IMR-90 (cell line): ENCODE data around the gene DCAF11. TPM values are rescaled to one million over a fixed set of nuclear protein-coding genes. Genes with fewer than 3 reads are reported as not detected.

Experiments
- ATAC-seq: fragments of 200-7000 bp; cut with Tn5 transposase; 2 replicates; pipeline ENCODE4 v1.9.1; 2020; ENCODE audit warnings: low read depth, mild to moderate bottlenecking, moderate library complexity
- BruUV-seq: library from RNA; stranded (reverse); fragments of 400-500 nt; replicated peaks from 2 replicates; lab custom pipeline; 2021; lab: Mats Ljungman, UMichigan
- CTCF ChIA-PET: fragments of 300-600 bp; formaldehyde crosslinking; extraction: SDS; loops from one replicate; lab custom pipeline; 2021; ENCODE audit warnings: antibody characterized with exemption; lab: Yijun Ruan, JAX
- POLR2A ChIA-PET: fragments of 300-600 bp; sonication (Branson Sonifier 250); formaldehyde crosslinking; loops from one replicate; lab custom pipeline; 2022; ENCODE audit warnings: antibody characterized with exemption; ENCODE audit not compliant: unreplicated experiment; lab: Charles Lee
- DNase-seq: peaks from one replicate; pipeline ENCODE4 v3.0.0; 2013
- H2AFZ ChIP-seq: replicated peaks from 2 replicates; pipeline ENCODE3; 2013; ENCODE audit warnings: low read length, mild to moderate bottlenecking; ENCODE audit not compliant: poor library complexity
- H2AK5ac ChIP-seq: 2 replicates; pipeline ENCODE4 v1.6.1; 2013; ENCODE audit warnings: low read depth, low read length, inconsistent platforms
- H2AK9ac ChIP-seq: replicated peaks from 2 replicates; pipeline ENCODE3; 2013; ENCODE audit warnings: mild to moderate bottlenecking, low read depth, low read length, moderate library complexity; ENCODE audit not compliant: poor library complexity
- H2BK120ac ChIP-seq: 2 replicates; pipeline ENCODE4 v1.6.1; 2013; ENCODE audit warnings: low read depth, low read length, inconsistent platforms
- H2BK15ac ChIP-seq: 3 replicates; pipeline ENCODE4 v1.6.1; 2013; ENCODE audit warnings: low read depth, low read length, inconsistent platforms
- H2BK20ac ChIP-seq: 2 replicates; pipeline ENCODE4 v1.6.1; 2013; ENCODE audit warnings: low read depth, mild to moderate bottlenecking, inconsistent platforms, low read length, moderate library complexity
- H2BK5ac ChIP-seq: 2 replicates; pipeline ENCODE4 v1.6.1; 2013; ENCODE audit warnings: mild to moderate bottlenecking, low read depth, low read length, inconsistent platforms; ENCODE audit not compliant: poor library complexity, severe bottlenecking
- H3K14ac ChIP-seq: replicated peaks from 2 replicates; pipeline ENCODE4 v1.6.1; 2013; ENCODE audit warnings: low read depth, low read length, inconsistent platforms
- H3K18ac ChIP-seq: 2 replicates; pipeline ENCODE4 v1.6.1; 2013; ENCODE audit warnings: low read depth, low read length, control low read depth
- H3K23ac ChIP-seq: 2 replicates; pipeline ENCODE4 v1.6.1; 2013; ENCODE audit warnings: low read depth, low read length, inconsistent platforms
- H3K27ac ChIP-seq: 2 replicates; pipeline ENCODE4 v1.5.1; 2013; ENCODE audit warnings: mild to moderate bottlenecking, control low read depth, low read length; ENCODE audit not compliant: insufficient read depth
- H3K27me3 ChIP-seq: 2 replicates; pipeline ENCODE4 v1.6.1; 2013; ENCODE audit warnings: low read length; ENCODE audit not compliant: control insufficient read depth, insufficient read depth
- H3K36me3 ChIP-seq: 2 replicates; pipeline ENCODE4 v1.6.1; 2013; ENCODE audit warnings: low read length, mixed read lengths; ENCODE audit not compliant: control insufficient read depth, insufficient read depth
- H3K4ac ChIP-seq: 2 replicates; pipeline ENCODE4 v1.6.1; 2013; ENCODE audit warnings: low read depth, low read length, inconsistent platforms
- H3K4me1 ChIP-seq: 2 replicates; pipeline ENCODE4 v1.6.1; 2013; ENCODE audit warnings: low read length, mixed read lengths; ENCODE audit not compliant: control insufficient read depth, insufficient read depth
- H3K4me2 ChIP-seq: 2 replicates; pipeline ENCODE4 v1.6.1; 2013; ENCODE audit warnings: low read depth, mild to moderate bottlenecking, control low read depth, low read length, moderate library complexity
- H3K4me3 ChIP-seq: 2 replicates; pipeline ENCODE4 v1.5.1; 2013; ENCODE audit warnings: low read depth, mild to moderate bottlenecking, control low read depth, low read length, moderate library complexity; ENCODE audit not compliant: insufficient read depth
- H3K56ac ChIP-seq: 2 replicates; pipeline ENCODE4 v1.6.1; 2013; ENCODE audit warnings: low read length, inconsistent platforms; ENCODE audit not compliant: insufficient read depth; ENCODE audit errors: extremely low read depth
- H3K79me1 ChIP-seq, 2 experiments: 2 replicates each; pipeline ENCODE4 v1.6.1; 2013; ENCODE audit warnings: low read length in 2 of 2, inconsistent platforms in 1 of 2, low read depth in 1 of 2
- H3K9ac ChIP-seq: 2 replicates; pipeline ENCODE4 v1.6.1; 2013; ENCODE audit warnings: low read depth, low read length, control low read depth
- H3K9me1 ChIP-seq: 2 replicates; pipeline ENCODE4 v1.6.1; 2013; ENCODE audit warnings: low read length, inconsistent platforms; ENCODE audit not compliant: insufficient read depth
- H3K9me3 ChIP-seq: 2 replicates; pipeline ENCODE4 v1.6.1; 2013; ENCODE audit warnings: low read length; ENCODE audit not compliant: control insufficient read depth, insufficient read depth
- H4K20me1 ChIP-seq: 2 replicates; pipeline ENCODE4 v1.6.1; 2013; ENCODE audit warnings: low read length, inconsistent platforms; ENCODE audit not compliant: insufficient read depth
- H4K5ac ChIP-seq: 2 replicates; pipeline ENCODE4 v1.6.1; 2013; ENCODE audit warnings: mild to moderate bottlenecking, low read depth, low read length, control low read depth
- H4K8ac ChIP-seq, 2 experiments: 2 replicates each; pipeline ENCODE4 v1.6.1; 2013; ENCODE audit warnings: low read depth in 2 of 2, low read length in 2 of 2, control low read depth in 1 of 2, inconsistent platforms in 1 of 2
- H4K91ac ChIP-seq: 2 replicates; pipeline ENCODE4 v1.6.1; 2013; ENCODE audit warnings: low read depth, low read length, inconsistent platforms; ENCODE audit not compliant: insufficient read depth
- BHLHE40 ChIP-seq: fragments of 150-350 bp; IDR thresholded peaks from 2 replicates; pipeline ENCODE4 v1.6.1; 2016; ENCODE audit warnings: mild to moderate bottlenecking, low read depth, low read length
- CEBPB ChIP-seq: IDR thresholded peaks from 2 replicates; pipeline ENCODE4 v1.6.1; 2012; ENCODE audit warnings: low read depth, low read length, improper control_type of control experiment
- CHD1 ChIP-seq: IDR thresholded peaks from 2 replicates; pipeline ENCODE4 v1.6.1; 2012; ENCODE audit warnings: low read depth, low read length, improper control_type of control experiment
- CTCF ChIP-seq: conservative IDR thresholded peaks from 2 replicates; pipeline ENCODE4 v1.5.1; 2012; ENCODE audit warnings: mild to moderate bottlenecking, low read depth, low read length, improper control_type of control experiment
- ELK1 ChIP-seq: fragments of 150-350 bp; IDR thresholded peaks from 2 replicates; pipeline ENCODE4 v1.6.1; 2016; ENCODE audit warnings: low read depth, mild to moderate bottlenecking, low read length, moderate library complexity, borderline replicate concordance
- MAFK ChIP-seq: IDR thresholded peaks from 2 replicates; pipeline ENCODE4 v1.6.1; 2012; ENCODE audit warnings: low read depth, low read length, improper control_type of control experiment
- MAZ ChIP-seq: IDR thresholded peaks from 2 replicates; pipeline ENCODE4 v1.6.1; 2012; ENCODE audit warnings: low read depth, mild to moderate bottlenecking, low read length, improper control_type of control experiment, moderate library complexity, borderline replicate concordance
- MXI1 ChIP-seq: IDR thresholded peaks from 2 replicates; pipeline ENCODE4 v1.6.1; 2012; ENCODE audit warnings: low read depth, mild to moderate bottlenecking, low read length, moderate library complexity, borderline replicate concordance
- NFE2L2 ChIP-seq: fragments of 150-350 bp; IDR thresholded peaks from 2 replicates; pipeline ENCODE4 v1.6.1; 2016; ENCODE audit warnings: low read depth, mild to moderate bottlenecking, low read length
- POLR2A ChIP-seq: IDR thresholded peaks from 2 replicates; pipeline ENCODE4 v1.6.1; 2012; ENCODE audit warnings: mild to moderate bottlenecking, low read depth, low read length
- RAD21 ChIP-seq: IDR thresholded peaks from 2 replicates; pipeline ENCODE4 v1.6.1; 2012; ENCODE audit warnings: low read length, improper control_type of control experiment
- RCOR1 ChIP-seq: IDR thresholded peaks from 2 replicates; pipeline ENCODE4 v1.6.1; 2012; ENCODE audit warnings: mild to moderate bottlenecking, low read length, improper control_type of control experiment; ENCODE audit not compliant: insufficient replicate concordance
- RFX5 ChIP-seq: IDR thresholded peaks from 2 replicates; pipeline ENCODE4 v1.8.0; 2012; ENCODE audit warnings: low read depth, mild to moderate bottlenecking, low read length, moderate library complexity
- USF2 ChIP-seq: fragments of 150-350 bp; IDR thresholded peaks from 2 replicates; pipeline ENCODE4 v1.6.1; 2017; ENCODE audit warnings: mild to moderate bottlenecking, antibody characterized with exemption, low read length, low read depth
- WGBS, 2 experiments: methylation state at CpG; one replicate each; pipeline versions ENCODE4 v1.1.5 to v1.1.7; 2013; ENCODE audit warnings: missing lambda C conversion rate in 2 of 2; ENCODE audit not compliant: insufficient read length in 1 of 2; ENCODE audit errors: extremely low coverage in 2 of 2; 5-methylcytosine and 5-hydroxymethylcytosine counted together
- dilution Hi-C: fragments of 300-500 bp; cut with HindIII; formaldehyde crosslinking; loops from one replicate; pipeline ENCODE4 v1.14.3; 2018; ENCODE audit warnings: low sequenced_read_pairs; ENCODE audit not compliant: unreplicated experiment
- in situ Hi-C: fragments of 300-500 bp; cut with MboI; formaldehyde crosslinking; loops from 3 replicates; pipeline ENCODE4 v1.14.3; 2019; ENCODE audit warnings: low sequenced_read_pairs, inconsistent platforms, mixed read lengths
- intact Hi-C: fragments of 100-400 bp; cut with micrococcal nuclease; formaldehyde crosslinking; loops from 2 replicates; pipeline ENCODE4 v1.10.0; 2022
- polyA plus RNA-seq, 3 experiments: library from polyadenylated mRNA; depleted of rRNA; stranded (reverse); fragments of >200 nt; gene quantifications; 2 replicates each; pipeline ENCODE4 v1.2.3, GENCODE V29; 2012; ENCODE audit warnings: low replicate concordance in 1 of 3
- total RNA-seq: library from RNA; depleted of rRNA; stranded (reverse); fragments of >200 nt; gene quantifications from 2 replicates; pipeline ENCODE4 v1.2.3, GENCODE V29; 2012

DCAF11 gene
- total and polyA plus RNA-seq, 2 of the 4 experiments (the other 2 are of a cell fraction) = 21.0 to 52.0 TPM

GRCh38 chr14:24165785-24166184 lies 51.2 kb downstream of the DCAF11 start:
- Histone ChIP-seq H4K8ac (no peak overlapping the region), H3K4me1 (peaks cover 5% of the 10 kb centered on the region), H3K27ac (no peak overlapping the region), H3K56ac (no peak overlapping the region), H3K23ac (no peak overlapping the region), H3K27me3 (no peaks in the 10 kb centered on the region), H3K79me1 (peaks cover 12 to 40% of the 10 kb centered on the region in 2 experiments; a peak in 3 of 4 replicates), H3K4me3 (no peak overlapping the region), H3K4me2 (no peak overlapping the region), H4K91ac (no peak overlapping the region), H3K18ac (no peak overlapping the region), H2BK20ac (no peak overlapping the region), H3K36me3 (peaks cover 51% of the 10 kb centered on the region), H2BK120ac (no peak overlapping the region), H3K14ac (no peak overlapping the region), H4K5ac (no peak overlapping the region), H3K4ac (no peak overlapping the region), H2BK5ac (no peak overlapping the region), H3K9ac (no peak overlapping the region), H2BK15ac (no peak overlapping the region), H2AFZ (peak overlapping the region; percentile 17), H3K9me1 (peaks cover 9% of the 10 kb centered on the region), H2AK5ac (no peak overlapping the region), H2AK9ac (no peak overlapping the region), H4K20me1 (no peaks in the 10 kb centered on the region), H3K9me3 (no peaks in the 10 kb centered on the region)
- dilution Hi-C loops = no loop called here
- no TSS peak for BruUV-seq
- POLR2A ChIA-PET = no interaction called here
- CTCF ChIA-PET = interaction anchor here (0.9 kb wide), 1 partner anchor 12 kb away, joined by 3 read pairs; no protein-coding TSS in a partner anchor
- 100% methylated on average over 1 of the region's 5 CpGs; no CpG with 5 or more reads in 1 of the 2 experiments for WGBS, 2 experiments
- intact Hi-C loops = no loop called here
- in situ Hi-C loops = no loop called here
- DNase-seq (no peak), ATAC-seq (no peak)
- TF ChIP-seq RCOR1 (no peak), POLR2A (no peak), RAD21 (no peak), CEBPB (no peak), ELK1 (no peak), MAZ (no peak), USF2 (no peak), MAFK (no peak), MXI1 (no peak), CTCF (no peak), BHLHE40 (no peak), RFX5 (no peak), CHD1 (no peak), NFE2L2 (no peak)
